NCI-H524 treated with DMSO at 0.1 percent for 48 hours (cell line): ENCODE results near the gene PHRF1.
"Not testable (repeated sequence)": the region's sequence is repeated elsewhere in the genome, so short reads cannot be mapped to it uniquely, and the experiment has no call there.

Source experiments
- DNase-seq: peaks from one replicate; lab custom pipeline; 2025; lab: John Stamatoyannopoulos, UW

The PHRF1 gene

DNA sequence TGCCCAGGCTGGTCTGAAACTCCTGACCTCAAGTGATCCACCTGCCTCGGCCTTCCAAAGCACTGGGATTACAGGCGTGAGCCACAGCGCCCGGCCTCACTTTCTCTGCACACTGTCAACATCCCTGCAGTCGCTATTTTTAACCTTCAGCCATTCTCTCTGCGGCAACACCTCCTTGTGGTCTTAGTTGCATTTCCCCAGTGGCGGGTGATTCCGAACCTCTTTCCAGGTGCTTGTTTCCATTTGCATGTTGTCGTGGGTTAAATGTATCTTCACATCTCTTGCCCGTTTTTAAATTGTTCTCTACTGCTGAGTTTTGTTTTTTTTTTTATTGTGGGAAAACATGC is 52.9 kb downstream of the PHRF1 start:
- no peak for DNase-seq

DNA sequence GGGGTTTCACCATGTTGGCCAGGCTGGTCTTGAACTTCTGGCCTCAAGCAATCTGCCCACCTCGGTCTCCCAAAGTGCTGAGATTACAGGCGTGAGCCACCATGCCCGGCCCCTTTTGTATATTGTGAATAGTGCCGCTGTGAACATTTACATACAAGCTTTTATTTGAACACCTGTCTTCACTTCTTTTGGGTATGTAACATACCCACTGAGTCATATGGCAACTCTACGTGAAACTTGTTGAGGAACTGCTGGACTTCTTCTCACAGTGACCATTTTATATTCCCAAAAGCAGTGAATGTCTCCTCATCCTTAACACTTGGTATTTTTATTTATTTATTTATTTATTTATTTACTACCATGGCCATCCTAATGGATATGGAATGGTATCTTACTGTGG is 54.6 kb downstream of the PHRF1 start:
- no peak for DNase-seq

DNA sequence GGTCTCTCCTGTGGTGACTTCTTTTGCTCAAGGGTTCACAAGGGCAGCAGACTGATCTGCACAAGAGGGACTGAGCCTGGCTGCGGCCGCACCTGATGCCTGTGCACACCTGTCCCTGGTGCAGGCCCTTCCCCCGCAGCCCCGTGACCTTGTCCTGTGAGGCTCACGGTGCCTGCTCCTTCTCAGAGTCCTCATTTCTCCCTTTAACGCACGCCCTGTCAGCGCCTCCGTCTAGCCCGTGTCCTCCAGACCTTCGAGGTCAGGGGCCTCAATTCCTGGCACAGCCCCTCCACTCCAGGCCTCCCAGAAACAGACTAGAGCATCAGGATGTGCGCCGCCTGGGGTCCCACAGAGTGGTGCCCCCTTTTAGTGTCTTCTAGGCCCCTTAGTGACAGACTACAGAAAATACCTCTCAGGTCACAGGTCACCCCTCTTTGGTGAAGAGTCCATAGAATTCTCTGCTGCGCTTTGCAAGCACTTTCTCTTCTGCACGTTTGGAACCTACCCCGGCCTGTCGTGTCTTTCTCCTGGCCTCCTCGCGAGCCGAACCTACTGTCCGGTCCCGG is 59.8 kb downstream of the PHRF1 start:
- no peak for DNase-seq

DNA sequence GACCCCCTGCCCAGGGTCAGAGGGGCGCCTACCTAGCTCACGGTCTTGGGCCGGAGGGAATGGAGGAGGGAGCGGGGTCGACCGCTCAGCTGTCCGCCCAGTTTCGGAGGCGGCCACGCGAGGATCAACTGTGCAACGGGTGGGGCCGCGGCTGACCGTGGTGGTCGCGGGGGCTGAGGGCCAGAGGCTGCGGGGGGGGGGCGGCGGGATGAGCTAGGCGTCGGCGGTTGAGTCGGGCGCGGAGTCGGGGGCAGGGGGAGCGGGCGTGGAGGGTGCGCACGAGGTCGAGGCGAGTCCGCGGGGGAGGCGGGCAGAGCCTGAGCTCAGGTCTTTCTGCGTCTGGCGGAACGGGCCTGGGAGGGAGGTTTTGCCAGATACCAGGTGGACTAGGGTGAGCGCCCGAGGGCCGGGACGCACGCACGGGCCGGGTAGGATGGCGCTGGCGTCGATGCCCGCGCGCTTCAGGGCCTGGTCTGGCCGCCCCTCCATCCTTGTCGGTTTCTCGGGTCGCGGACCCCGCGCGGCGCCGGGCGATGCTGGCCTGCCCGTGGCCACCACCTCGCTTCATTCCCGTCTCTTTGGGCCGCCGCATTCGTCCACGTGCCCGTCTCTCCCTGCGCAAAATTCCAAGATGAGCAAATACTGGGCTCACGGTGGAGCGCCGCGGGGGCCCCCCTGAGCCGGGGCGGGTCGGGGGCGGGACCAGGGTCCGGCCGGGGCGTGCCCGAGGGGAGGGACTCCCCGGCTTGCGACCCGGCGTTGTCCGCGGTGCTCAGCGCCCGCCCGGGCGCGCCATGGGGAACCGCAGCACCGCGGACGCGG is 60.5 kb downstream of the PHRF1 start, which contains the start of gene DRD4:
Gene DRD4 (plus strand): TSS at position 759 of the 822 bp plus-strand sequence. CDS start 36 bp downstream, at position 795.
- DNase-seq = no peak

DNA sequence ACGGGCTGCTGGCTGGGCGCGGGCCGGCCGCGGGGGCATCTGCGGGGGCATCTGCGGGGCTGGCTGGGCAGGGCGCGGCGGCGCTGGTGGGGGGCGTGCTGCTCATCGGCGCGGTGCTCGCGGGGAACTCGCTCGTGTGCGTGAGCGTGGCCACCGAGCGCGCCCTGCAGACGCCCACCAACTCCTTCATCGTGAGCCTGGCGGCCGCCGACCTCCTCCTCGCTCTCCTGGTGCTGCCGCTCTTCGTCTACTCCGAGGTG is 61.0 kb downstream of the PHRF1 start:
- DNase-seq = no peak

DNA sequence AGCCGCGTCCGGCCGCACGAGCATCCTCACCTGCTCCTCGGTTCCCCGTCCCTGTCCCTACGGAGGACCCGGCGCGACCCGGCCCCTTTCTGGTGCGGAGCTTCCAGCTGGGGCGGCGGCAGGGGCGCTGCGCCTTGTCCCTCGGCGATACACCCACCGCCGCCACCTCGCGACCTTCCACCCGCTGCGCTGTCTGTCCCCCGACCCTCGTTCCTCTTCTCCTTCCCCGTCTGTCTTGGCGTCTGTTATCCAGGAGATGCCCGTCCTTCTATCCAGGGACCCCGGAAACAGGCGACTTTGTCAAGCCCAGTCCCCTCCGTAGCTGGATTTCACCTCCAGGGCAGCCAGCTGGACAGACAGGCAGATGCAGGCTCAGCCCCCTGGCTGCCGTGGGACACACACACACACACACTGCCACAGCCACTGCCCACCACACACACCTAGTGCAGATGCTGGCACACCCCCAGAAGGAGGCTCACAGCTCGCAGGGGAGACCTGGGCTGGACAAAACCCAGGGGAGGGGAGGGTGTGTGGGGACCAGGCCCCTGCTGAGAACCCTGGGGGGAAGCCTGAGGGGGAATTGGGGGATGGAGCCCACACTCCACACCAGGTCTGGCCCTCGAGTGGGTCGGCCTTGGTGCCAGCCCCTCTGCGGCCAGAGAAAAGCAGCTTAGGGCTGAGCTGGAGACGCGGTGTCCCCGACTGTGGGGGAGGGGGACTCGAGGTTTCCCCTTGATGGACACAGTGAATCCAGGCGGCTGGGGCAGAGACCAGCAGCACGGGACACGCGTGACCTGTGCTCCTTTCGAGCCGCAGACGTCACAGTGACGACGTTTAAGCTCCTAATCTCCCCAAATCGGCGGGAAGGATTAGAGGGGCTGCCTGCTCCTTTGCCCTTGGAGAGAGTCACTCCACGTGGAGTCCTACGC is 61.6 kb downstream of the PHRF1 start:
- no peak for DNase-seq

DNA sequence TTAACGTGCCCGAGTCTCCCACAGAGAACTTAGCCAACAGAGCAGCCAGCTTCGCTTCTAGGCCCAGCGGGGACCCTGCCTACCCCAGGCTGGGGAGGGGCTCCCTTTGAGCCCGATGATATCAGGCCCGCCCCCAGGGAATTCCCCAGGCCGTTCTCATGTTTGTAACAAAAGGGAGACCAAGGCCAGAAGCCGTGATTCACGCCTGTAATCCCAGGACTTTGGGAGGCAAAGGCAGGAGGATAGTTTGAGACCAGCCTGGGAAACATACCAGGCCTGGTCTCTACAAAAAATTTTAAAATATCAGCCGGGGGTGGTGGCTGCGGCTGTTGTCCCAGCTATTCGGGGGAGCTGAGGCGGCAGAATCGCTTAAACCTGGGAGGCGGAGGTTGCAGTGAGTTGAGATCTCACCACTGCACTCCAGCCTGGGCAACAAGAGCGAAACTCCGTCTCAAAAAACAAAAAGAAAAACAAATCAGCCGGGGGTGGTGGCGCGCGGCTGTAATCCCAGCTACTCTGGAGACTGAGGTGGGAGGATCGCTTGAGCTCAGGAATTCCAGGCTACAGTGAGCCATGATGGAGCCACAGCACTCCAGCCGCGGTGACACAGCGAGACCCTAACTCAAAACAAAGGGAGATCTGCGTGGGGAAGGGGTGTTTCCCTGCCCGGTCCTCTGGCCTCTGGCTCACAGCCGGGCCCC is 62.5 kb downstream of the PHRF1 start:
- DNase-seq = no peak

DNA sequence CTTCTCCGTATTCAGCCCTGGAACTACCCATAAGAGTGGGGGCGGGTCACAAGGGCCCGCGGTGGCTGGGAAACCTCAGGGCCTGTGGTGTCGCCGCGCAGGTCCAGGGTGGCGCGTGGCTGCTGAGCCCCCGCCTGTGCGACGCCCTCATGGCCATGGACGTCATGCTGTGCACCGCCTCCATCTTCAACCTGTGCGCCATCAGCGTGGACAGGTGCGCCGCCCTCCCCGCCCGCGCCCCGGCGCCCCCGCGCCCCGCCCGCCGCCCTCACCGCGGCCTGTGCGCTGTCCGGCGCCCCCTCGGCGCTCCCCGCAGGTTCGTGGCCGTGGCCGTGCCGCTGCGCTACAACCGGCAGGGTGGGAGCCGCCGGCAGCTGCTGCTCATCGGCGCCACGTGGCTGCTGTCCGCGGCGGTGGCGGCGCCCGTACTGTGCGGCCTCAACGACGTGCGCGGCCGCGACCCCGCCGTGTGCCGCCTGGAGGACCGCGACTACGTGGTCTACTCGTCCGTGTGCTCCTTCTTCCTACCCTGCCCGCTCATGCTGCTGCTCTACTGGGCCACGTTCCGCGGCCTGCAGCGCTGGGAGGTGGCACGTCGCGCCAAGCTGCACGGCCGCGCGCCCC is 63.2 kb downstream of the PHRF1 start:
- DNase-seq = no peak

DNA sequence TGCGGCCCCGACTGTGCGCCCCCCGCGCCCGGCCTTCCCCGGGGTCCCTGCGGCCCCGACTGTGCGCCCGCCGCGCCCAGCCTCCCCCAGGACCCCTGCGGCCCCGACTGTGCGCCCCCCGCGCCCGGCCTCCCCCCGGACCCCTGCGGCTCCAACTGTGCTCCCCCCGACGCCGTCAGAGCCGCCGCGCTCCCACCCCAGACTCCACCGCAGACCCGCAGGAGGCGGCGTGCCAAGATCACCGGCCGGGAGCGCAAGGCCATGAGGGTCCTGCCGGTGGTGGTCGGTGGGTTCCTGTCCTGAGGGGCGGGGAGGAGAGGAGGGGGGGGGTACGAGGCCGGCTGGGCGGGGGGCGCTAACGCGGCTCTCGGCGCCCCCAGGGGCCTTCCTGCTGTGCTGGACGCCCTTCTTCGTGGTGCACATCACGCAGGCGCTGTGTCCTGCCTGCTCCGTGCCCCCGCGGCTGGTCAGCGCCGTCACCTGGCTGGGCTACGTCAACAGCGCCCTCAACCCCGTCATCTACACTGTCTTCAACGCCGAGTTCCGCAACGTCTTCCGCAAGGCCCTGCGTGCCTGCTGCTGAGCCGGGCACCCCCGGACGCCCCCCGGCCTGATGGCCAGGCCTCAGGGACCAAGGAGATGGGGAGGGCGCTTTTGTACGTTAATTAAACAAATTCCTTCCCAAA is 63.9 kb downstream of the PHRF1 start:
- no peak for DNase-seq

DNA sequence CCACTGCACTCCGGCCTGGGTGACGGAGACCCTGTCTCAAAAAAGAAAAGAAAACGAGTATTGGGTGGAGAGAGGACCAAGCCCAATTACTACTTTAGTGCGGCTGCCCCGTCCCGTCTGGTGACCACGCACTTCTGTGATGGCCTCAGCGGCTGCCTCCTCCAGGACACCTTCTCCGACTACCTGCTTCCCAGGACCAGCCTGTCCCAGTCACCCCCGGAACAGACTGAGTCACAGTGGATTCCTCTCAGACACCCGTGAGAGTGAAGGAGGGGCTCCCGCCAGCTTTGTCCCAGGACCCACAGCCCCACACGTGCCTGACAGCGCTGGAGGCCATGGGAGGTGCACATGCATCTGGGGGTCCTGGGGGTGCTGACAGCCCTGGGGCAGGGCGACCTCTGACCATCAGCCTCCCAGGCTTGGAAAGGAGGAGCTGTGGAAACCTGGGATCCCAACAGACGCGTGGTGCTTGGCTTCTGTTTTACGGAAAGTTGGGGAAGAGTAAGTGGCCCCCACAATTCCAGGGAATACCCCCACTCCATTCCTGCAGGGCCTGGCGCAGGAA is 65.6 kb downstream of the PHRF1 start:
- no peak for DNase-seq

DNA sequence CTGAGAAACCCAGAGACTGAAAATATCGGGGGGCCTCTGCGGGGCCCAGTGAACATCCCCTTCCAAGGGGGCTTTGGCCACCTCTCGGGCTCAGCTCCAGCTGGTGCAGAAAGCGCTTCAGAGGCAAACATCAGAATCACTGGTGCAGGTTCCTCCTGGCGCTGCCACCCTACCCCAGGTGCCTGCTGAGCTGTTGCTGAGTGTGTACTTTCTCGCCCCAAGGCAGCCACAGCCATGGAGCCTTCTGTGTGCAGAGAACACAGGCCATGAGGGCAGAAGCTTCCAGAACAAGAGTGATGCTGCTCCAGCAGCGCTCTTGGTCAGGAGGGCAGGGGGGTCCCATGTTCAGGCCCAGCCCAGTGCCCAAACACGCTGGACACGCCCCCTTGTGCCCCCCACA is 67.1 kb downstream of the PHRF1 start:
- DNase-seq = no peak

DNA sequence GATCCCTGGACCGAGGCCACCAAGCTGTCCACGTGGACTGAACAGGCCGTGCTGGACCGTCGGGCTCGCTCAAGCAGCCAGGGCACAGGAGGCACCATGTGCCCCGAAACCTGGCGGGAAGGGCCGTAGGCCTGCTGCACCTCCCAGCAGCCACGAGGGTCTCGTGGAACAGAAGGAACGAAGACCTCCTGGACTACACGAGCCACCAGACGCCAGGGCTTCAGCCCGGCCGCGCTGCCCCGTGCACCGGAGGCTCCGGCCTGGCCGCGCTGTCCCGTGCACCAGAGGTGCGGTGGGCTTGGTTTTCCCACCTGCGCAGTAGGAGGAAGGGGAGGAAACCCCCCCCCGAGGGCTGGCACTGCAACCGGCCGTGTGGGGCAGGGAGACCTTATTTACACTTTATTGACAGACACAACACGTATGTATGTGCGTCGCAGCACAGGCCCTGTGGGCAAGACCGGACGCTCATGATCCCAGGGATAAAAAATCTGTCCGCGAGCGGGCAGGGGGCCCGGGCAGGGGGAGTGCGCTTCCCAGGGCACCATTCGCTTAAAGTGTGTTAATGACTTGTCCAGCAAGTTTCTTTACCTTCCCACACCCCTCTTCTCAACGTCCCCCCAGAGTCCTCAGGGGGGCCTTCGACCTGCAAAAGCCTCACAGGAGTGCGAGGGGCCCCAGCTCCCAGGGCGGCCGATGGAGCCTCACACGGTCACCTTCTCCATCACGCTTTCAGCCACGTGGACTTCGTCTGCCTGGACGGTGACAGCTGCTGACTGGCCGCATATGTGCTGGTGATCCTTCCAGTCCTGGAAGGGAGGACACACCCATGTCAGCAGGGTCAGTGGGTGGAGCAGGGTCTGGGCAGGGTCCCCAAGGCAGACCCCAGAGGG is 67.8 kb downstream of the PHRF1 start:
- no peak for DNase-seq

DNA sequence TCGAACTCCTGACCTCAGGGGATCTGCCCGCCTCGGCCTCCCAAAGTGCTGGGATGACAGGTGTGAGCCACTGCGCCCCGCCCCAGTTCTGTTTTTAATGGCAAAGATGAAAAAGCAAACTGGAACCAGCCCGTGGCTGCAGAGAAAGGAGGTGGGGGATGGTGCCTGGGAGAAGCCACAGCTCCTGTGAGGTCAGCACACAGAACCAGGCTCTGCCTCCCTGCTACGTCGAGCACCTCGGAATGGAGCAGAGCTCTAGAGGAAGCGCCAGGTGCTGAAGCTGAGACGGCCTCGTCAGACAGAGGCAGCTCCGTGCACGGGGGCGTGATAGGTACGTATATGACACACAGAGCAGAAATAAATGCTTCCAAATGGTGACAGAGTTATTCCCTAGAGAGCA is 69.3 kb downstream of the PHRF1 start:
- DNase-seq = no peak

DNA sequence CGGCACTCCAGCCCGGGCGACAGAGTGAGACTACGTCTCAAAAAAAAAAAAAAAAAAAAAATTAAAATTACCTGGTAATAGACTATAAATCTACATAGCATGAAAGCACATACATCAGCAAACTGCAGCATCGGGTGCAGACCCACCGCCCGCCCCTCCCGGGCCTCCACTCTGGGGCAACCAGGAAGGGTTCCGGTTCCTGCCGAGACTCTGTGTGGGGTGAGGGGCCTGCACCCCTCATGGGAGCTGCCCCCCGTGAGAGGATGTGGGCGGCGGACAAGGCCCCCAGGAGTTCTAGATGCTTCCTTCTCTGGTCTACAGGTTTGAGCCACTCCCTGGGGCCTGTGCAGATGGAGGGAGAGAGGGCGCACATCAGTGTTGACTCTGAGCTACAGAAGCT is 69.9 kb downstream of the PHRF1 start:
- no peak for DNase-seq

DNA sequence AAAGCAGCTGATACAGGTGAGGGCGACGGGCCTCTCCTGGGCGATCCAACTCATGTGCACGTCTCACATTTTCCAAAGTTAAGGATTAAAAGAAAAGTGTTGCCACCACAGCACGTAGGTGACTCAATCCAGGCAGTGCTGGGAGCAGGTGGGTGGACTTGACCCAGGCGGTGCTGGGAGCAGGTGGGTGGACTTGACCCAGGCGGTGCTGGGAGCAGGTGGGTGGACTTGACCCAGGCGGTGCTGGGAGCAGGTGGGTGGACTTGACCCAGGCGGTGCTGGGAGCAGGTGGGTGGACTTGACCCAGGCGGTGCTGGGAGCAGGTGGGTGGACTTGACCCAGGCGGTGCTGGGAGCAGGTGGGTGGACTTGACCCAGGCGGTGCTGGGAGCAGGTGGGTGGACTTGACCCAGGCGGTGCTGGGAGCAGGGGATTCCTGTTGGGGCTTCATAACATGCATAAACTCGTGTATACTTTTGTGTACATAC is 71.4 kb downstream of the PHRF1 start:
- DNase-seq = not testable (repeated sequence)

DNA sequence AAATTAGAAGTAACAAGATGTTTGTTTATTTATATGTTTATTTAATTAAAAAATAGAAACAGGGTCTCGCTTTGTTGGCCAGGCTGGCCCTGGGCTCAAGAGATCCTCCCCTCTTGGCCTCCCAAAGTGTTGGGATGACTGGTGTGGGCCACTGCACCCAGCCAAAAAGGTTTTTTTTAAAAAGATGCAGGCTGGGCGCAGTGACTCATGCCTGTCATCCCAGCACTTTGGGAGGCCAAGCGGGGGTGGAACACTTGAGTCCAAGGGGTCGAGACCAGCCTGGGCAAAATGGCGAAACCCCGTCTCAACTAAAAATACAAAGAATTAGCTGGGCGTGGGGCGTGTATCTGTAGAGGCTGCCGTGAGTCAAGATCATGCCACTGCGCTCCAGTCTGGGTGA is 74.2 kb downstream of the PHRF1 start:
- DNase-seq = no peak

DNA sequence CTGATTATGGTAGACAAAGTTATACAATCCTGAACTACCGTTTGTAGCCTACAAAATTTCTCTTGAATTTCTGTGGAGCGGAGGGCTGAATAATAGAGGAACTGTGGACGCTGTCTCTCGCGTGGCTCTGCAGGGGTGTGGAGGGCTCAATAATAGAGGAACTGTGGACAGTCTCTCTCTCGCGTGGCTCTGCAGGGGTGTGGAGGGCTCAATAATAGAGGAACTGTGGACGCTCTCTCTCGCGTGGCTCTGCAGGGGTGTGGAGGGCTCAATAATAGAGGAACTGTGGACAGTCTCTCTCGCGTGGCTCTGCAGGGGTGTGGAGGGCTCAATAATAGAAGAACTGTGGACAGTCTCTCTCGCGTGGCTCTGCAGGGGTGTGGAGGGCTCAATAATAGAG is 76.9 kb downstream of the PHRF1 start:
- DNase-seq = not testable (repeated sequence)

DNA sequence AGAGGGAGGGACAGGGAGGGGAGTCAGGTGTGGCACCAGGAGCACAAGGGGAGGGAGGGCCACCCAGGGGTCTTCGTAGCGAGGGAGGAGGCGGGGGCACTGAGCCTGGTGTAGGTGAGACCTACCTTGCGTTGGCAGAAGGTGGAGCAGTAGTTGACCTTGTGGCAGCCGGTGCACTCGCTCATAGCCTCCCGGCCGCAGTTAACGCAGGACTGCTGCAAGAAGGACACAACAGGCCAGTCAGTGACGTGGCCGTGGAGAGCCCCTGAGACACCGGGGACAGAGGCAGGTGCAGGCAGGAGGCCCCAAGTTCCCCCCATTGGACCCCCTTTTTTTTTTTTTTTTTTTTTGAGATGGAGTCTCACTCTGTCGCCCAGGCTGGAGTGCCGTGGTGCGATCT is 77.6 kb downstream of the PHRF1 start:
- DNase-seq = no peak

DNA sequence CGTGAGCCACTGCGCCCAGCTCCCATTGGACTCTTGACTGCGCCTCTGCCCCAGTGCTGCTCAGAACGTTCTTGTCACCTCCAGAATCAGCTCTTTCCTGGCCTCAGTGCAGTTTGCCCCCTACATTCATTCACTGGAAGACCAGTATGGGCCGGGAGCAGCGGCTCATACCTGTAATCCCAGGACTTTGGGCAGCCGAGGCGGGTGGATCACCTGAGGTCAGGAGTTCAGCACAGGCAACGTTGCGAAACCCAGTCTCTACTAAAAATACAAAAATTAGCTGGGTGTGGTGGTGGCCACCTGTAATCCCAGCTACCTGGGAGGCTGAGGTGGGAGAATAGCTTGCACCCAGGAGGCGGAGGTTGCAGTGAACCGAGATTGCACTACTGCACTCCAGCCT is 78.2 kb downstream of the PHRF1 start:
- not testable (repeated sequence) for DNase-seq
